GM18870 (cell line): ENCODE results near the gene SRCIN1.
"Not testable (repeated sequence)": the region's sequence is repeated elsewhere in the genome, so short reads cannot be mapped to it uniquely, and the experiment has no call there.

ENCODE experiments used
- ATAC-seq: cut with Tn5 transposase; IDR thresholded peaks from one replicate; pipeline ENCODE4 v1.9.1; 2021; ENCODE audit warnings: moderate library complexity; ENCODE audit not compliant: unreplicated experiment

Gene SRCIN1

DNA sequence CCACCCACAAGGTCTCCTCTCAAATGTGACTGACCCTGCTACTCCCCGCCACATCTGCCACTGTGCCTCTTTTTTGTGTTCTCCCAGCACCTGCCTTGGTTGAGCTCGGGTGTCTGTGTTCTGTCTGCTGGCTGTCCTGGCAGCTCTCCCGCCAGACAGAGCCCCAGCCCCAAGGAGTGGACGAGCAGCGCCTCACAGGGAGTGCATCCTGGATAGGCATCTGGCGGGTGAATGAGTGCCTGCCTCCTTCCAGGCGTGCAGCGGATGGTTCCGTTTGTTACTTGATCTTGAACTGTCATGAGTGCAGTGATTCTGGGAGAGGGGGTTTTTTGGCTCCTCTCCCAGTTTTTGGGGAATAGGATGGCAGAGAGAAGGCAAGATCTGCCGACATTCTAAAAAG lies 77.6 kb downstream of the SRCIN1 start:
- ATAC-seq, result not testable (repeated sequence)

DNA sequence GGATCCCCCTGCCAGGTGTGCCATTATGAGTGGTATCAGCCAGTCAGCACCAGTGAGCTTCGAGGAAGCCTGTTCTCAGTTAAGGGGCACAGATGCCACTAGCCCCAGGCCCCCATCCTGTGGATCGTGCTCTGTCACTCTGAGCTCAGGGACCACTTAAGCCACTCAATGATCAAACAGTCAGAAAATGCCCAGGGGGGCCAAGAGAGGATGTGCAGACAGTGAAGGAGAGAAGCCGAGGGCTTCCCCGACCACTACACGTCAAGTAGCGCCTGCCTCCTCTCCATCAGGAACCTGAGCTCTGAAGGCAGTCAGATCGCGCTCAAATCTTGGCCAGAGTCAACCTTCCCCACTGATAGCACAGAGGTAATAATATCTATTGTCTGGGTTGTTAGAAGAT lies 79.2 kb downstream of the SRCIN1 start:
- not testable (repeated sequence) for ATAC-seq

DNA sequence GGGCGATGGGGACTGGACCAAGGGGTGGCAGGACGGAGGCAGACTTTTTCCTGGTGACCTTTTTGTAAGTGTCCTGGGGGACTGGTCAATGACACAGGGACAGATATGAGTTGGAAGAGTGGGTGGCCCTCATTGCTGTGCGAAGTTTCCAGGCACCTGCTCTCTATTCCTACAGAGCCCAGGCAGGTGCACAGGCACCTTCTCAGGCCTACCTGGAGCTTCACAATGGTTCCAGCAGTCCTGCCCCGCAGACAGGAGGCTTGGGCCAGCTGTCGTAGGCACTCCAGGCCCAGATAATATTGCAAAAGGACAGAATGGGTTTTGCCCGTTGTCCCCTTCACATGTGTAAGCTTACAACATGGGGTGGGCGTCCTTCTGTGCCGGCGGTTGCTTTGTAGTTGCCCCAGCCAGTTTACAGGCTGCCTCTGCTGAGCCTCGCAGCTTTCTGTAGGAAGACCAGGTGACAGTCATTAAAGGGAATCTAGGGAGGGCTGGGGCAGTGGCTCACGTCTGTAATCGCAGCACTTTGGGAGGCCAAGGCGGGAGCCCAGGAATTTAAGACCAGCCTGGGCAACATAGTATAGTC lies 93.2 kb downstream of the SRCIN1 start:
- ATAC-seq, result no peak

DNA sequence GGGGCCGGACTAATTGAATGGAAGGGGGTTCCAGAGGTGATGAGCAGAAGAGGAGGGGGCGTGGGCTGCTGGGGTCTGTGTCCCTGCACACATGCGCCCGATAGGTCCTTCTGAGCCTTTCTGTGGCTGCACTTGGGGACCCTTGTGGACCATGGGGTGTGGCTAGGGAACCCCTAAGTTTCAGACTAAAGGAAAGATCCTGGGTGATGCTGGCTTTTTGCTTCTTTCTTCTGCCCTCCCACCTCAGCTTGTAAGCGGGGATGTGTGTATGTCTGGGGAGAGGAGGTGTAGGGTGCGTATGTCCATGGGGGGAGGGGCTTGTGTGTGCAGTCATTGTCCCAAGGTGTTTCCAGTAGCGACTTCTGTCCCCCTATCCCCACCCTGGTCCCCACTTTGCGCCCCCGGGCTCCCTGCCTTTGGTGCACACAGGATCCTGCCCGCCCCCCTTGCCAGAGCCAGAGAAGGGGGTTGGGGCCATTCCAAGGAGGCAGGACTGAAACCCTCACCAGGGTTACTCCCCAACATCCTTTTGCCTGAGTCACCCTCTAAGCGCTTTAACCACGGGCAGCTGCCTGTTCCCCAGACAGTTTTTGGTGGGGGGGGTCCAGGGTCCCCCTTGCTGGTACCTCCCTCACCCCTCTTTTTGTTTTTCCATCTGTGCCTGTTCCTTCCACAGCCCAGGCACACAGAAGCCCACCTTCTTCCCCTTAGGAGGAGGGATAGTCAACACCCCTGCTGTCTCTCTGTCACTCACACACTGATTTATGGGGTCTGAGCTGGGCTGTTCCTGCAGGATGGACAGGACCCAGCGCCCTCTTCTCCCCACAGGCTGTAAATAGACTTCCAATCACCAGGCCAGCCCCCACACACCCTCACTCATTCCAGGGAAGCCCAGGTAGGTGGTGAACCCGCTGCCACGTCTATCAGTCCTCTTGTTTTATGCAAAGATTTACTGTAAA lies 94.3 kb downstream of the SRCIN1 start:
- no peak for ATAC-seq

DNA sequence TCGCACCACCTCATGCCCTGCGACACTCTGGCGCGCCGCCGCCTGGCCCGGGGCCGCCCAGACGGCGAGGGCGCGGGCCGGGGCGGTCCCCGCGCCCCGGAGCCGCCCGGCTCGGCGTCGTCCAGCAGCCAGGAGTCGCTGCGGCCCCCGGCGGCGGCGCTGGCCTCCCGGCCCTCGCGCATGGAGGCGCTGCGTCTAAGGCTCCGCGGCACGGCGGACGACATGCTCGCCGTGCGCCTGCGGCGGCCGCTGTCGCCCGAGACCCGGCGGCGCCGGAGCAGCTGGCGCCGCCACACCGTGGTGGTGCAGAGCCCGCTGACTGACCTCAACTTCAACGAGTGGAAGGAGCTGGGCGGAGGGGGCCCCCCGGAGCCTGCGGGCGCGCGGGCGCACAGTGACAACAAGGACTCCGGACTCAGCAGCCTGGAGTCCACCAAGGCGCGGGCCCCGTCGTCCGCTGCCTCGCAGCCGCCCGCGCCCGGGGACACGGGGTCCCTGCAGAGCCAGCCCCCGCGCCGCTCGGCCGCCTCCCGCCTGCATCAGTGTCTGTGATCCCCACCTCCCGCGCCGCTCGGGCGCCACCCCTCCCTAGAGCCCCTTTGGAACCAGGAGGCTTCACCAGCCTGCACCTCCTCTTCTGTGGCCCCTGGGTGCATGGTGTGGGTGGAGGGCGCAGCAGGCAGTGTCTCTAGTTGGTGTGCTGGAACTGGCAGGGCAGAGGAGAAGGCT lies 95.2 kb downstream of the SRCIN1 start:
- ATAC-seq, result no peak

DNA sequence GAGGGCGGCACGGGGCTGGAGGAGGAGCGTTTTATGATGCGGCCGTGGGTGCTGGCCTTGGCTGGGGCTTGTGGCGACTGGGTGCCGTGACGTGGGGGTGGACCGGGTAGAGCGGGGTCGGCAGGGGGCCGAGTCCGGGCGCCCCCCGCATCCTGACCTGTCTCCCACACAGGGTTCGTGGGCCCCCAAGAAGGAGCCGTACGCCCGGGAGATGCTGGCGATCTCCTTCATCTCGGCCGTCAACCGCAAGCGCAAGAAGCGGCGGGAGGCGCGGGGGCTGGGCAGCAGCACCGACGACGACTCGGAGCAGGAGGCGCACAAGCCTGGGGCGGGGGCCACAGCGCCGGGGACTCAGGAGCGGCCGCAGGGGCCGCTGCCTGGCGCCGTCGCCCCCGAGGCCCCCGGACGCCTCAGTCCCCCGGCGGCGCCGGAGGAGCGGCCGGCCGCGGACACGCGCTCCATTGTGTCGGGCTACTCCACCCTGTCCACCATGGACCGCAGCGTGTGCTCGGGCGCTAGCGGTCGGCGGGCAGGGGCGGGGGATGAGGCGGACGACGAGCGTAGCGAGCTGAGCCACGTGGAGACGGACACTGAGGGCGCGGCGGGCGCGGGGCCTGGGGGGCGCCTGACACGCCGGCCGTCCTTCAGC lies 95.9 kb downstream of the SRCIN1 start:
- ATAC-seq, result no peak

DNA sequence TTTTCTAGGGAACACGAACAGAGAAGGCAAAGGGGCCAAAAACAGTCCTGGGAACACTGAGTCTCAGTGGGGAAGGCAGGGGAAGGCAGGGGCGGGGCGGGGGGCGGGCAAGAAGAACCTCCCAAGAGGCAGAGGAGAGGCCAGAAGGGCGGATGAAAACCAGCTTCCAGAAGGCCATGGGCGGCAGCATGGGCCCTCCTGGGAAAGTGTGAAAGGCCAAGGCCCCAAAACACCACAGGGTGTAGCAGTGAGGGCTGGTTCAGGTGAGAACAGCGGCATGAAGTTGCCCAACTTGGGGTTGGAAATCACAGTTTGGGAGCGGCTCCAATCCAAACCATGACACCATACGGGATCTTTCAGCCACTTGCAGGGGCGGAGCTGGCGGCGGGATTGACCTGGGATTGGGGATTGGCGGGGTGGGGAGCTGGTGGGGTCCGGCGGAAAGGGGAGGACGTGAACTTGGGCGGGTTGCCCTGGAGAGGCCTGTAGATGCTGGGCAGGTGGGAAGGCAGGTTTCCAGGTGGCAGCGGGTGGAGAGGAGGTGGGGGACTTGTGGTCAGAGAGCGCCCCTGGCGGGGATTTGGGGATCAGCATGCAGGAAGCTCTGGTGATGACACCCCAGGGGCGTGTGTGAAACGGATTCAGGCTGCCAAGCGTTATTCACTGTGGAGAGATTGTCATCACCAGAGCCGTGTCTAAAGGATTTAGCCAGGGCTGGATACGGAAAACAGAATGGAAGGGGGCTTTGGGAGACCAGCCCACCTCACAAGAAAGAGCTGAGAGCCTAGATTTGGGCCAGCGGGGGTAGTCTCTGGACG lies 96.6 kb downstream of the SRCIN1 start:
- ATAC-seq, result no peak

DNA sequence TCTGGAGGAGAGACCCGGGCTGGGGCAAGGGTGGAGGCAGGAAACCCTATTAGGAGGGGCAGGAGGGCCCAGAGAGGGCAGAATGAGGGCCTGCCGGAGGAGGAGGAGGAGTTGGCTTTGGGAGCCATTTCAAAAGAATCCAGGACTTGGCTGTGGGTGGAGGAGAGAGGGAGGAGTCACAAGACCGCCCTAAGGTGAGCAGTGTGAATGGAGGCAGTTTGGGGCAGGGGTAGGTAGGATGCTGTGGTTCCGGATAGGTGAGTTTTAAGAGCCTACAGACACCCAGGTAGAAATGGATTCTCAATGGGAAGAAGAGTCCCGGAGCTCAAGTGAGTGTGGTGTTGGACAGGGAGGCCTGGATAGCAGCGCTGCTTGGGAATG lies 97.2 kb downstream of the SRCIN1 start:
- no peak for ATAC-seq

DNA sequence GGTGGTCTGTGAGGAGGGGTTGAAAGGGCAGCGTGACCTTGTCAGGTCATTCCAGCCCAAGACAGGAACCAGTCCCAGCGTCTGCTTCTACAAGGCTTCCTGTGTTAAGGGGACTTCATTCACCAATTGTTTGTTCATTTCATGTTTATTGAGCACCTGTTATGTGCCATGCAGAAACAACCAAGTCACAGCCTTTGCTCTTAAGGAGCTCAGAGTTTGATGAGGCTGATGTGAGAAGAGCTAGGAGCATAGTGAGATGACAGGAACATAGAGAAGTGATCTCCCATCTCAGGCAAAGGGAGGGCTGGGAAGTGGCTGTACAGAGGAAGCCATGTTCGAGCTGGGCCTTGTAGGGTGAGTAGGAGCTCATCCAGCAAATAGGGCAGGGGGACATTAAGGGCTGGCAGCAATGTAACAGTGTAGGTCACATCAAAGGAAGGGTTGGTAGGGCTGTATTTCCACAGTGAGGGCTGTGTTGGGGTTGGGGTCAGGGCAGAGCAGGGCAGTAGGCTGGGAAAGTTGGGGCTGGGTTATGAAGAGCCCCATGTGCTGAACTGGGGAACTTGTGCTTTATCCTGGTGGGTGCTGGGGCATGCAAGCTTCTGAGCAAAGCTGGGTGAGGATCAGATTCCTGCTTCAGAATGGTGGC lies 97.7 kb downstream of the SRCIN1 start:
- ATAC-seq, result no peak

DNA sequence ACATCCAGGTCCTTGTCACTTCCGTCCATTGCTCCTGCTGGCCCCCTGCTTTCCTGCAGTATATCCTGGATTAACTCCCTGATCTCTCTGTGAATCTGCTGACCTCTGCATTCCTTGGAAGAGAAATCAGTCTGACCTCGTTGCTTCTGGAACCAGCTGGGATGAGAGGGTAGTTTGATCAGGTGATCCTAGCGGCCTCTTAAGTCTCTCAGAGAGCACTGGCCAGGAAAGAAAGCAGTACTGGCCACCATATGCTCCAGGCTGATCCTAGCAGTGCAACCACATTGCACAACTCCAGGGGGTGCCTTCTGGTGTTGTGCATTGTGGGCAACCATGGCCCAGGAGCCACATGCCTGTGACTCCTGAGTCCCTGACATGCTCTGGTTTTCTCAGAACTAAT lies 98.3 kb downstream of the SRCIN1 start:
- ATAC-seq, result no peak

DNA sequence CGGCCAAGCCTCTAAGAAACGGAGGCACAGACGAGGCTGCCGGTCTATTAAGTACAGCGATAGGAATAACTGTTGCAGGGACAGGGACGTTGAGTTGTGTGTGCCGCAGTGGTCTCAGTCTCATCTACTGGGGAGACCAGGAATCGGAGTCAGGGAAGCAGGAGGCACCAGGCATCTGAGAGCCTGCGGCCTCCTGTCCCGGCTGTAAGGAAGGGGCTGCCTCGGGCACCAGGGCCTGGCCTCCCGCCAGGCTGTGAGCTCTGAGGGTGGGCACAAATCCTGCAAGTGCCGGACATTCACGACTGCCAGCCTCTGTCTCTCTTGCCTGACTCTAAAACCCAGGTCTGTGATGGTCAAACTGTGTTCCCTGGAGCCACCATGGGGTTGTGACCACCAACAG lies 101.5 kb downstream of the SRCIN1 start:
- no peak for ATAC-seq

DNA sequence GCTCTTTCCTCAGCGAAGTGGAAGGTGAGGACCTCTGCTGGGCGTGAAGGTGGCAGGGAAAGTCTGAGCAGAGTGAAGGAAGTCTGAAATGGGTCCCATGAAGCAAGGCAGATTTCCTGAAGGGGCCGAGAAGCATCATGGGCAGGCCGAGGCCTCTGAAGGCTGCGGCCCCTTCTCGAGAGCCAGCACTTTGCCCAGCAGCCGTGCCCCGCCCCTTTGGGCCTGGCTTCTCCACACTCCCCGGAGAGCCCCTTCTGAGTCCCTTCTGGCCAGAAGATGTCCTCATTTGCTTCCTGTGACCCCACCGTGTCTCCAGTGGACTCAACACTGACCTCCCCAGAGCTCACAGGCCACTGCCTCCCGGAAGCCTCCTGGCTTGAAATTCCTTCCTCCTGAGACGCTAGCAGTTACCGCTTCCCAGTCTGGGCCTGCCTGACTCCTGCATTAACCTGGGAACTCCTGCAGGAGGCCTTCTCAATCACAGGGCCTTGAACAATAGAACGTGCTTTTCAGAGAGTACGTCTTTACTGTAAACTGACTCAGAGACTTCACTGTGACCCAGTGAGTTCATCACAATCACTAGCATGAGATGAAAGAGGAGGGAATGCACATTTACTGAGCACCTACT lies 102.4 kb downstream of the SRCIN1 start:
- not testable (repeated sequence) for ATAC-seq

DNA sequence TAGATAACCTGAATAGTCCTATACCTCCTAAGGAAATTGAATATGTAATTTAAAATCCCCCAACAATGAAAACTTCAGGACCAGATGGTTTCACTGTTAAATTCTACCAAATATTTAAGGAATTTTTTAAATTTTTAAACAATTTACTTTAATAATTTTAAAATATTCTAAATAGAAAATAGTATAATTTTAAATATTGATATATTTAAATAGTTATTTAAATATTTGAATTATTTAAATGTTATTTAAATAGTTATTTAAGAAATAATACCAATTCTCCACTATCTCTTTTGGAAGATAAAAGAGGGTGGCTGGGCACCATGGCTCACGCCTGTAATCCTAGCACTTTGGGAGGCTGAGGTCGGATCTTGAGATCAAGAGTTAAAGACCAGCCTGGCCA lies 104.0 kb downstream of the SRCIN1 start:
- not testable (repeated sequence) for ATAC-seq

DNA sequence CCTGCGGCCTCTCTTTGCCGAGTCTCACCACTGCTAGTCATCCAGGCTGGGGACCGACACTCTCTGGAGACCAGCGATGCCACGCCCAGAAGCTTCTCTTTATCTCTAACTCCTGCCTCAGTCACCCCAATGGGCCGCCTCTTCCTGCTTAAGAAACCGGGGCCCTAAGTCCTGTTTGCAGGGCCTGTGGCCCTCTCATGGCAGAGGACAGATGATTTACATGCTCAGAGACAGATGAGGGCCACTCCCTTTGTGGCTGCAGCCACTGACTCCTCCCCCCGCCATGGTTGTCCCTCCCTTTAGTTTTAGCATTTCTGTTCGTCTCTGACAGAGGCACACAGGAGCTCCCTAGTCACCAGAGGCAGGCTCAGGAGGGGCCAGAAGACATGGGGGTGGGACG lies 106.5 kb downstream of the SRCIN1 start:
- ATAC-seq, result not testable (repeated sequence)

DNA sequence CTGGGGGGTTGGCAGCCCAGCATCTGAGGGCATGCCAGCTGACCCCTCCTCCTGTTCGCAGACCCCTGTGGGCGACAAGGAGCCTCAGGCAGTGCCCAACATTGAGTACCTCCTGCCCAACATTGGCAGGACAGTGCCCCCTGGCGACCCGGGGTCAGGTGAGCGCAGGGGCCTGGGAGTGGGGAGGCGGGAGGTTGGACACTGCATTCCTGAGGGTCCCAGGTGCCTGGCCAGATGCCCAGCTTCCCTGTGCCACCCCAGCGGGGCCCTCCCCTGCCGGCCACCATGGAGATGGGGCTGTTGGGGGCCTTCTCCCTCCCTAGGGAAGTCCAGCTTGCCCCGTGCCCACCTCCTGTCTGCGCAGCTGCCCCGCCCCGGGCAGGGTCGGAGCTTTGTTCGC lies 107.4 kb downstream of the SRCIN1 start:
- ATAC-seq, result no peak

DNA sequence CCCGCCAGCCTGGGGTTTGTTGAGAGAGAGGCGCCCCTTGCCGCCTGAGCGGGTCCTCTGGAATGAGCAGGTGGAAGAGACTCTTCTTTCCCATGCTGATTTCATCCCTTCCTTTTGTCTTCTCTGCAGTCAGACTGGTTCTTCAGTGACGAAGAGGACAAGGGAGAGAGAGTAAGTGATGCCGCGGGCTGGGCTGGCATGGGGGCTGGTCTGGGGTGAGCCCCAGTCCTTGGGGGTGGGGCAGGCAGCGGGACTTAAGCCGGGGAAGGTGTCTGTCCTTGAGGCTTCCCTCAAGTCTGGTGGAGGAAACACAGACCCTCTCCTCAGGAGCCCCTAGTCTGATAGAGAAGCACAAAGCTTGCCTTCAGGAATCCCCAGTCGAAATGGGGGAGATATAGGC lies 108.1 kb downstream of the SRCIN1 start:
- not testable (repeated sequence) for ATAC-seq

DNA sequence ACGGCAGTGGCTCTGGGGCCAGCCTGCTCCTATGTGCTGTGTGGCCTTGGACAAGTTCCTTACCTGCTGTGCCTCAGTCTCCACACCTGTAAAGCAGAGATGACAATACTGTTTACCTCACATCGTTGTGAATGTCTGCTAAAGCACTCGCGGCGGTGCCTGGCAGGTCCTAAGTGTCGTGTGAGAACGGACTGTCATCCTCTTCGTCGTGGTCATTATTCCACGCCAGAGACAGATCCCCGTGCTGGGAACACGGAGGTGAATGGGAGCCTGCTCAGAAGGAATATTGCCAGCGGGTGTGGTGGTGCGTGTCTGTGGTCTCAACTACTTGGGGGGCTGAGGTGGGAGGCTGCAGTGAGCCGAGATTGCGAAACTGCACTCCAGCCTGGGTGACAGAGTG lies 111.6 kb downstream of the SRCIN1 start:
- ATAC-seq, result not testable (repeated sequence)

DNA sequence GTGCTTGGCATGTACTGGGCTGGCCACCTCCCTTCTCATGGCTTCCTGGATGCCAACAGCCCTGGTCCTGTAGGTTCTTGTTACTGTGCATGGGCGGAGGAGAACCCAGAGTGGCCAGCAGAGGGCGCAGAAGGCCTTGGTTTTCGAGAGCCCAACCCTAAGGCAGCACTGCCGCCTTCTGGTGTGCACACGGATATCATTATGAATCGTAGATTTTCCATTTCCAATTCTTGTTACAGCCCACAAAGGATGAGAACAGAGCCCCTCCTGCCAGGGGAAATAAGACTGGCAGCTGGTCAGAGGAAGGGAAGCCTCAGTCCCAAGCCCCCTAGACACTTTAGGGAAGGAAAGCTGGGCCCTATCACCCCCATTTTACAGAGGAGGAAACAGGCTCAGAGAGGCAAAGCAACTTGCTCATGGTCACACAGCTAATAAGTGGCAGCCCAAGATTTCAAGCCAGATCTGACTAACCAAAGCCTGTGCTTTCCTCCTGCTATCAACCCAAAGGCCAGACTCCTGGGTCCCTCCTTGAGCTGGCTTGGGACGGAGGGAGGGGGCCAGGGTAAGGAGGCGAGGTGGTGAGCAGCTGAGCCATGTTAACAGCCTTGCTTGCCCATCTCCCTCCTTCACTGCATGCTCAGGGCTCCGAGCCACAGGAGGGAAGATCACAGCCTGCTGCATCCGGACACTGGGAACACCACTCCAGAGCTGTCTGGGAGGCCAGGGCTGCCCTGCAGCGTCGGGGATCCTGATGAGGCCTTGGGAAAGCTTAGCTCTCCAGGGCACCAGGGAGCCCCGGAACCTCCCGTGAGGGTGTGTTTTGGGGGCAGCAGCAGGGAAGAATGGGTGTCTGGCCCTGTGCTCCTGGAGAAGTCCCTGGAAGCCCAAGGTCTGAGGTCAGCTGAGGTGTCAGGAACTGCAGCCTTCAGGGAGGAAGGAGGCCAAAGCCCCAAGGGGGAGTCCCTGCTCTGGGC lies 113.4 kb downstream of the SRCIN1 start:
- not testable (repeated sequence) for ATAC-seq
